ENCODE data around the gene ABHD12. TPM values are rescaled to one million over a fixed set of nuclear protein-coding genes. Genes with fewer than 3 reads are reported as not detected.

Gene ABHD12
- total RNA-seq, 2 donors from 2014 or later: 48.2 to 52.7 TPM

DNA sequence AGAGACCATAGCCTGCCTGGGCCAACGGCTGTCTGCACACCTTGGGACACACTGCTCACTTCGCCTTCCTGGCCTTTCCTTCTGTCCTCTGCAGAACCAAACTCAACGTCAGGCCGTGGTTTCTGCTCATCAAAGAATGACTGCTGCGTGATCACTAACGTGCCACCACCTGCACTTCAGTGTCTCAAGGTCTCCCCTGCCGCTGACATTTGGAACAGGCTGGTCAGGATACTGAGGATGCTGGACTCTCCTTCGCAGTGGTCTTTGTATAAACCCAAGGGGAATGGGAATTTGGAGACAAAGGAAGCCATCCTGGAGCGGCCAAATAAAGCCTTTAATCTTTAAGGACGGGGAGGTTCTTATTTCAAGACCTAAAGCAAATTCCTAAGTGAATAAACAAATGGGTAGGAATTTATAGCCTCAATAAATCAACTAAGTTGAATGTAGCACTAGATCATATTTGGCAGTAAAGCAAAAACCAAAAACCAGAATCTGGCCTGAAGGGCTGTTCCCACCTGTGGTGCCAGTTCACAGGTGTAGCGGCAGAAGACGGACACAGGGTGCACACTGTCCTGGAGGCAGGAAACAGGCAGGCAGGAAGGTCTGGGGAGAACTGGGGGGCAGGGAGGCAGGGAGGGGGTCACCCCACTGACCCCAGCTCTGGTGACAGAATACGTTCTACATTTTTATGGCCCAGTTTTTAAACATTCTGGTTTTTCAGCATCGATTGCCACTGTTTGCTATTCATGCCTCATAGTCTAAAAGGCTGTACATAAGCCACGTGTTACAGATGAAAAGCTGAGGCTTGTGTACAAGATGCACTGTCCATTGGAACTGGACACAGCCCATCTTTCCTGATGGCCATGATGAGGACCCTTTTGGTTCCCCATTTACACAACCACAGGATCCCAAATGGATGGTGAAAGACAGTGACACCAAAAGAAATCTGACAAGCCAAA, 36.6 kb downstream of the ABHD12 start:
- H3K9ac ChIP-seq (ENCODE audit: extremely low read depth, low read length, poor library complexity, severe bottlenecking): no peak overlapping the region
- peaks cover 29% of the 10 kb centered on the region for H3K4me1 Mint-ChIP-seq
- H3K27ac Mint-ChIP-seq: no peak overlapping the region
- H3K36me3 Mint-ChIP-seq (ENCODE audit: low read depth): peaks cover 4% of the 10 kb centered on the region
- no peak for DNase-seq
- no peak overlapping the region for H3K27ac ChIP-seq (ENCODE audit: low read depth, low read length)
- no peak overlapping the region for H3K4me3 ChIP-seq (ENCODE audit: low read length)
- 84 to 86% methylated on average over 15 of the region's 15 CpGs for WGBS, 2 experiments (ENCODE audit: insufficient coverage in 1 of 2, insufficient read length in 1 of 2)
- no peaks in the 10 kb centered on the region for H3K27me3 ChIP-seq (ENCODE audit: control insufficient read depth, insufficient read depth, low read length, poor library complexity, severe bottlenecking)
- H3K27me3 Mint-ChIP-seq (ENCODE audit: insufficient read depth): no peaks in the 10 kb centered on the region
- no peak for TF ChIP-seq CTCF (conservative IDR thresholded peaks at IDR 0.05)
- H3K4me1 ChIP-seq (ENCODE audit: control insufficient read depth, insufficient read depth, low read length): no peaks in the 10 kb centered on the region
- no peaks in the 10 kb centered on the region for H3K9me3 ChIP-seq (ENCODE audit: control insufficient read depth, low read length)
- no peaks in the 10 kb centered on the region for H3K36me3 ChIP-seq (ENCODE audit: control insufficient read depth, insufficient read depth, low read length)
- H3K4me3 Mint-ChIP-seq: no peak overlapping the region
- H3K9me3 Mint-ChIP-seq: peaks cover 1% of the 10 kb centered on the region

GRCh38 chr20:25353353-25353746, 37.3 kb downstream of the ABHD12 start:
- Mint-ChIP-seq H3K4me3 (no peak overlapping the region), H3K9me3 (peaks cover 1% of the 10 kb centered on the region), H3K27me3 (ENCODE audit: insufficient read depth) (no peaks in the 10 kb centered on the region), H3K4me1 (peaks cover 29% of the 10 kb centered on the region), H3K36me3 (ENCODE audit: low read depth) (peaks cover 4% of the 10 kb centered on the region), H3K27ac (no peak overlapping the region)
- Histone ChIP-seq H3K27me3 (ENCODE audit: control insufficient read depth, insufficient read depth, low read length, poor library complexity, severe bottlenecking) (no peaks in the 10 kb centered on the region), H3K36me3 (ENCODE audit: control insufficient read depth, insufficient read depth, low read length) (no peaks in the 10 kb centered on the region), H3K4me3 (ENCODE audit: low read length) (no peak overlapping the region), H3K4me1 (ENCODE audit: control insufficient read depth, insufficient read depth, low read length) (no peaks in the 10 kb centered on the region), H3K9ac (ENCODE audit: extremely low read depth, low read length, poor library complexity, severe bottlenecking) (no peak overlapping the region), H3K9me3 (ENCODE audit: control insufficient read depth, low read length) (no peaks in the 10 kb centered on the region), H3K27ac (ENCODE audit: low read depth, low read length) (no peak overlapping the region)
- WGBS, 2 experiments (ENCODE audit: insufficient coverage in 1 of 2, insufficient read length in 1 of 2): 80 to 84% methylated on average over 3 of the region's 3 CpGs
- no peak for TF ChIP-seq CTCF (conservative IDR thresholded peaks at IDR 0.05)
- no peak for DNase-seq

- H3K9me3 Mint-ChIP-seq: peaks cover 3% of the 10 kb centered on the region
- Histone ChIP-seq H3K4me1 (ENCODE audit: control insufficient read depth, insufficient read depth, low read length) (no peaks in the 10 kb centered on the region), H3K36me3 (ENCODE audit: control insufficient read depth, insufficient read depth, low read length) (no peaks in the 10 kb centered on the region), H3K9ac (ENCODE audit: extremely low read depth, low read length, poor library complexity, severe bottlenecking) (no peak overlapping the region), H3K4me3 (ENCODE audit: low read length) (no peak overlapping the region), H3K9me3 (ENCODE audit: control insufficient read depth, low read length) (no peaks in the 10 kb centered on the region), H3K27me3 (ENCODE audit: control insufficient read depth, insufficient read depth, low read length, poor library complexity, severe bottlenecking) (no peaks in the 10 kb centered on the region), H3K27ac (ENCODE audit: low read depth, low read length) (no peak overlapping the region)
- WGBS, 2 experiments (ENCODE audit: insufficient coverage in 1 of 2, insufficient read length in 1 of 2): 78 to 95% methylated on average over 2 to 3 of the region's 3 CpGs
- peaks cover 29% of the 10 kb centered on the region for H3K4me1 Mint-ChIP-seq
- no peak for DNase-seq
- no peak for TF ChIP-seq CTCF (conservative IDR thresholded peaks at IDR 0.05)
- no peak overlapping the region for H3K27ac Mint-ChIP-seq
- no peak overlapping the region for H3K4me3 Mint-ChIP-seq
- no peaks in the 10 kb centered on the region for H3K27me3 Mint-ChIP-seq (ENCODE audit: insufficient read depth)
- peaks cover 6% of the 10 kb centered on the region for H3K36me3 Mint-ChIP-seq (ENCODE audit: low read depth)
These were observed 37.9 kb downstream of the ABHD12 start for GRCh38 chr20:25352746-25353145.
